HepG2 (cell line): Measurements from ENCODE around the gene GAN. TPM values are rescaled to one million over a fixed set of nuclear protein-coding genes. Genes with fewer than 3 reads are reported as not detected.

Source experiments
- BCL3 ChIP-seq: sonication (generic); formaldehyde crosslinking; IDR thresholded peaks from 2 replicates; pipeline ENCODE4 v1.5.1; 2020; ENCODE audit warnings: mild to moderate bottlenecking, missing genetic modification reagents, moderate library complexity
- FUBP1 ChIP-seq: sonication (generic); formaldehyde crosslinking; IDR thresholded peaks from 2 replicates; pipeline ENCODE4 v1.5.1; 2020; ENCODE audit warnings: missing genetic modification reagents, mild to moderate bottlenecking, borderline replicate concordance
- GMEB1 ChIP-seq: sonication (generic); formaldehyde crosslinking; IDR thresholded peaks from 2 replicates; pipeline ENCODE4 v1.5.1; 2020; ENCODE audit warnings: missing genetic modification reagents, mild to moderate bottlenecking, borderline replicate concordance
- HNF1A ChIP-seq, 2 experiments: sonication (generic) in 1 of 2; formaldehyde crosslinking in 1 of 2; IDR thresholded peaks; 2 replicates each; pipeline versions ENCODE4 v1.4.0 to v1.6.1; 2016 to 2020; ENCODE audit warnings: borderline replicate concordance in 1 of 2, low read depth in 1 of 2, mild to moderate bottlenecking in 1 of 2, missing genetic modification reagents in 1 of 2
- HOXA9 ChIP-seq: sonication (generic); formaldehyde crosslinking; IDR thresholded peaks from 2 replicates; pipeline ENCODE4 v1.8.1; 2022; ENCODE audit warnings: missing genetic modification reagents, mild to moderate bottlenecking, moderate library complexity, borderline replicate concordance
- NCOA2 ChIP-seq: sonication (generic); formaldehyde crosslinking; IDR thresholded peaks from 2 replicates; pipeline ENCODE4 v1.8.0; 2022; ENCODE audit warnings: inconsistent platforms
- NPAS2 ChIP-seq: sonication (generic); formaldehyde crosslinking; IDR thresholded peaks from 2 replicates; pipeline ENCODE4 v1.8.0; 2022; ENCODE audit warnings: mild to moderate bottlenecking, missing genetic modification reagents, borderline replicate concordance
- SMARCE1 ChIP-seq: fragments of 450-650 bp; IDR thresholded peaks from 2 replicates; pipeline ENCODE4 v1.6.1; 2017; ENCODE audit warnings: borderline replicate concordance
- SNAPC5 ChIP-seq: sonication (generic); formaldehyde crosslinking; IDR thresholded peaks from 2 replicates; pipeline ENCODE4 v1.8.1; 2023; ENCODE audit warnings: mild to moderate bottlenecking, missing genetic modification reagents, borderline replicate concordance
- ZNF251 ChIP-seq: sonication (generic); formaldehyde crosslinking; IDR thresholded peaks from 2 replicates; pipeline ENCODE4 v1.9.0; 2021; ENCODE audit warnings: mild to moderate bottlenecking, missing genetic modification reagents
- ZNF280B ChIP-seq: sonication (generic); formaldehyde crosslinking; IDR thresholded peaks from 2 replicates; pipeline ENCODE4 v1.5.0; 2020; ENCODE audit warnings: missing genetic modification reagents, mild to moderate bottlenecking, borderline replicate concordance
- ZNF451 ChIP-seq: sonication (generic); formaldehyde crosslinking; IDR thresholded peaks from 2 replicates; pipeline ENCODE4 v1.5.0; 2020; ENCODE audit warnings: mild to moderate bottlenecking, missing genetic modification reagents
- ZNF513 ChIP-seq: sonication (generic); formaldehyde crosslinking; conservative IDR thresholded peaks from 2 replicates; pipeline ENCODE4 v1.5.0; 2020; ENCODE audit warnings: missing genetic modification reagents
- ZNF572 ChIP-seq: sonication (generic); formaldehyde crosslinking; IDR thresholded peaks from 2 replicates; pipeline ENCODE4 v1.5.1; 2020; ENCODE audit warnings: mild to moderate bottlenecking, missing genetic modification reagents
- polyA plus RNA-seq, 8 experiments: library from polyadenylated mRNA; depleted of rRNA in 3 of 8; stranded (reverse) in 7 of 8; unstranded in 1 of 8; fragments of >200 nt; fragmentation: Illumina TruSeq in 4 of 8; extraction: Trizol in 4 of 8; gene quantifications; 2 replicates each; pipeline versions ENCODE4 v1.2.1 to v1.2.3, GENCODE V29; 2011 to 2016; ENCODE audit warnings: low read depth in 4 of 8, missing spikeins in 1 of 8, mixed read lengths in 1 of 8; ENCODE audit not compliant: insufficient read depth in 1 of 8
- total RNA-seq, 5 experiments: library from RNA; depleted of rRNA; stranded (reverse); fragments of >200 nt; fragmentation: Illumina TruSeq; extraction: Trizol; gene quantifications; 2 replicates each; pipeline ENCODE4 v1.2.3, GENCODE V29; 2016; ENCODE audit warnings: low read depth in 1 of 5

GAN gene
- total and polyA plus RNA-seq, 2 of the 13 experiments (the other 11 are each of a cell fraction or from before 2014, with no cell fraction given) = 4.3 to 11.0 TPM

- TF ChIP-seq ZNF280B (CRISPR knock-in tag) (peak; percentile 79), FUBP1 (CRISPR knock-in tag) (no peak; the same call in 1 of the 2 replicates), ZNF451 (CRISPR knock-in tag) (peak; percentile 90), SNAPC5 (CRISPR knock-in tag) (0 out of 2 replicates have a peak, but pooled peaks have one; percentile 46), NCOA2 (CRISPR knock-in tag) (no peak), HNF1A (IDR thresholded peaks at IDR 0.05; ENCODE audit: low read depth) (peak; percentile 60; the same call in 1 of the 2 replicates), HNF1A (CRISPR knock-in tag; IDR thresholded peaks at IDR 0.05; ENCODE audit: borderline replicate concordance) (peak; percentile 82), NPAS2 (no peak), SMARCE1 (no peak), ZNF251 (CRISPR knock-in tag) (no peak), HOXA9 (CRISPR knock-in tag) (peak; percentile 87; the same call in 1 of the 2 replicates), ZNF513 (CRISPR knock-in tag) (no peak), BCL3 (CRISPR knock-in tag) (peak; percentile 73; the same call in 1 of the 2 replicates), GMEB1 (CRISPR knock-in tag) (peak; percentile 97), ZNF572 (no peak)
Observed at GRCh38 chr16:81314603-81315270, at the start of gene GAN (continued).
